BJ (cell line): ENCODE measurements around the gene ATXN10. TPM values are rescaled to one million over a fixed set of nuclear protein-coding genes. Genes with fewer than 3 reads are reported as not detected.

Experiments used
- CTCF ChIA-PET: fragments of 350-600 bp; formaldehyde crosslinking; extraction: SDS; loops from one replicate; lab custom pipeline; 2021; ENCODE audit warnings: antibody characterized with exemption, inconsistent platforms; lab: Yijun Ruan, JAX
- POLR2A ChIA-PET: fragments of 300-600 bp; sonication (Branson Sonifier 250); formaldehyde crosslinking; extraction: SDS; loops from one replicate; lab custom pipeline; 2021; ENCODE audit warnings: antibody characterized with exemption; lab: Charles Lee
- DNase-seq: peaks from one replicate; pipeline ENCODE4 v3.0.0-alpha.2; 2011; ENCODE audit warnings: low read depth
- H3K27me3 ChIP-seq: 2 replicates; pipeline ENCODE4 v1.6.0; 2011; ENCODE audit warnings: low read length; ENCODE audit not compliant: control insufficient read depth, insufficient read depth
- H3K36me3 ChIP-seq: 2 replicates; pipeline ENCODE4 v1.5.1; 2011; ENCODE audit warnings: low read length; ENCODE audit not compliant: control insufficient read depth, insufficient read depth
- H3K4me3 ChIP-seq: 2 replicates; pipeline ENCODE4 v1.5.1; 2011; ENCODE audit warnings: low read depth, mild to moderate bottlenecking, control low read depth, low read length
- polyA plus RNA-seq: library from polyadenylated mRNA; depleted of rRNA; stranded (reverse); fragments of >200 nt; gene quantifications from 2 replicates; pipeline ENCODE4 v1.2.3, GENCODE V29; 2011
- TF ChIP-seq, protein P1 (sequence below): IDR thresholded peaks from 2 replicates; pipeline ENCODE4 v1.5.1; 2011; ENCODE audit warnings: low read depth, mild to moderate bottlenecking, control low read depth, inconsistent platforms, low read length, moderate library complexity; ENCODE audit not compliant: insufficient read depth

ATXN10 gene
- polyA plus RNA-seq, 1 experiment: 328 TPM

DNA sequence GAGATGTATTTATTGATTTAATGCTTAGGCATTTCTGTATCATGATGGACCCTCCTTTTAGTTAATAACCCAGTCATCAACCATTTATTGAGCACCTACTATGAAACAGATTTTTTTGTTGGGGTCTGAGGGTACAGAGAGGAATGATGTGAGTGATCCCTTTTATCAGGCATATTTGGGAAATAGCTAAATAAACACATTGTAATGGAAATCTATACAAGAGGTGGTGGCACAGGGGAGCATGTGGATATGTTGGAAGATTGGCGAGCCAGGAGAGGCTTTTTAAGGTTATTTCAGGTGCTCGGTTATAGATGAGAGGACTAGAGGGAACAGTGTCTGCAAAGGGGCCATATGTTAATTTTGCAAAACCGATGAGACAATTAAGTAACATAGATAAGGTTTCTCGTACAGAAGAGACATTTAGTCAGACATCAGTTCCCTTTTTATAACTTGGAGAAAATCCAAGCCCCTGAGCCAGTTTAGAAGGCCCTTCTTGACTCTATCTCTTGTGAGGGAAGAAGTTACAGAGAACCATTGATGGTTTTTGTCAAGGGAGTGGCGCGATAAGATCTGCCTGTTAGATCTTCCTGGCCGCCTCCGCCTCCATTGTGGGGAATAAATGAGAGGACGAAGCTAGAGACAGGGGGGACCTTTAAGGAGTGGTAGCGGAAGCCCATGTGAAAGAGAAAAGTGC is 2.0 kb downstream of the ATXN10 start:
- Histone ChIP-seq H3K36me3 (no peaks in the 10 kb centered on the region), H3K27me3 (no peaks in the 10 kb centered on the region), H3K4me3 (peak overlapping the region; percentile 70)
- DNase-seq: no peak
- CTCF ChIA-PET: interaction anchor here (0.6 to 1.7 kb wide), 4 partner anchors 8 to 194 kb away, joined by 3 to 6 read pairs (median 3); no protein-coding TSS in a partner anchor
- POLR2A ChIA-PET: no interaction called here
- TF ChIP-seq, protein P1, sequence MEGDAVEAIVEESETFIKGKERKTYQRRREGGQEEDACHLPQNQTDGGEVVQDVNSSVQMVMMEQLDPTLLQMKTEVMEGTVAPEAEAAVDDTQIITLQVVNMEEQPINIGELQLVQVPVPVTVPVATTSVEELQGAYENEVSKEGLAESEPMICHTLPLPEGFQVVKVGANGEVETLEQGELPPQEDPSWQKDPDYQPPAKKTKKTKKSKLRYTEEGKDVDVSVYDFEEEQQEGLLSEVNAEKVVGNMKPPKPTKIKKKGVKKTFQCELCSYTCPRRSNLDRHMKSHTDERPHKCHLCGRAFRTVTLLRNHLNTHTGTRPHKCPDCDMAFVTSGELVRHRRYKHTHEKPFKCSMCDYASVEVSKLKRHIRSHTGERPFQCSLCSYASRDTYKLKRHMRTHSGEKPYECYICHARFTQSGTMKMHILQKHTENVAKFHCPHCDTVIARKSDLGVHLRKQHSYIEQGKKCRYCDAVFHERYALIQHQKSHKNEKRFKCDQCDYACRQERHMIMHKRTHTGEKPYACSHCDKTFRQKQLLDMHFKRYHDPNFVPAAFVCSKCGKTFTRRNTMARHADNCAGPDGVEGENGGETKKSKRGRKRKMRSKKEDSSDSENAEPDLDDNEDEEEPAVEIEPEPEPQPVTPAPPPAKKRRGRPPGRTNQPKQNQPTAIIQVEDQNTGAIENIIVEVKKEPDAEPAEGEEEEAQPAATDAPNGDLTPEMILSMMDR: no peak

DNA sequence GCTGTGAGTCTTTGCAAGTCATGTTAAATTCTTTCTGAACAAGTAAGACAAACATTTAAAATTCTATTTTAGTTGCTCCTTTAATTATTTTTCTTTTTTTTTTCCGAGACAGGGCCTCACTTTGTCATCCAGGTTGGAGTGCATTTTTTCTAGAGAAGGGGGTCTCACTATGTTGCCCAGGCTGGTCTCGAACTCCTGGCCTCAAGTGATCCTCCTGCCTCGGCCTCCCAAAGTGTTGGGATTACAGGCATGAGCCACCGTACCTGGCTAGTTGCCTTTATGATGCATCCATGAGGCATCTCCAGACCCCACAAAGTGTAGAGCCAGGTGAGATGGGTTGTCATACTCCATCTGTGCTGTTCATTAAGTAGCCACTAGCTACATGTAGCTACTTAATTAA is 4.4 kb downstream of the ATXN10 start:
- POLR2A ChIA-PET: interaction anchor here (0.7 kb wide), 1 partner anchor 46 kb away, joined by 5 read pairs; no protein-coding TSS in a partner anchor

DNA sequence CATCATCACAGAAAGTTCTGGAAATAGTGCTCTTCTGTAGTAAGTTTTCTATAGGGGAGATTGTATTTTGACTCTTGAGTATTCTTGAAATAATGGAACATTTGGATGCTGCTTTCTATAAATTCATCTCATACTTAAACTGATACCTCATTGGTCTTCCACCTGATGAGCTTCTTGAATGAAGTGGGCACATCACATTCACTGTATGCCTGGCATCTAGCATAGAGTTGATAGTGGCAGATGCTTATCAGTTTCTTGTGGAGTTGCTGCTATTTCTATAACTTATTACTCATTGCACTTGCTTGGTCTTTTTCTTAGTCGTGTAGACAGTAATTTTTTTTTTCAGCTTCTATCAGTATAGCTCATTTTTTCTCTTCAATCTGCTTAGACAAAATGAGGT is 5.4 kb downstream of the ATXN10 start:
- DNase-seq: no peak
- TF ChIP-seq, protein P1: no peak
- no peaks in the 10 kb centered on the region for H3K27me3 ChIP-seq
- H3K4me3 ChIP-seq: no peak overlapping the region
- POLR2A ChIA-PET: interaction anchor here (0.6 kb wide), 2 partner anchors 12 to 230 kb away, joined by 6 to 12 read pairs; no protein-coding TSS in a partner anchor
- no peaks in the 10 kb centered on the region for H3K36me3 ChIP-seq
- CTCF ChIA-PET: no interaction called here

More for the DNA sequence above, 4.4 kb downstream of the ATXN10 start:
- TF ChIP-seq, protein P1: no peak
- CTCF ChIA-PET: no interaction called here
- no peaks in the 10 kb centered on the region for H3K36me3 ChIP-seq
- H3K27me3 ChIP-seq: no peaks in the 10 kb centered on the region
- DNase-seq: no peak
- H3K4me3 ChIP-seq: no peak overlapping the region

DNA sequence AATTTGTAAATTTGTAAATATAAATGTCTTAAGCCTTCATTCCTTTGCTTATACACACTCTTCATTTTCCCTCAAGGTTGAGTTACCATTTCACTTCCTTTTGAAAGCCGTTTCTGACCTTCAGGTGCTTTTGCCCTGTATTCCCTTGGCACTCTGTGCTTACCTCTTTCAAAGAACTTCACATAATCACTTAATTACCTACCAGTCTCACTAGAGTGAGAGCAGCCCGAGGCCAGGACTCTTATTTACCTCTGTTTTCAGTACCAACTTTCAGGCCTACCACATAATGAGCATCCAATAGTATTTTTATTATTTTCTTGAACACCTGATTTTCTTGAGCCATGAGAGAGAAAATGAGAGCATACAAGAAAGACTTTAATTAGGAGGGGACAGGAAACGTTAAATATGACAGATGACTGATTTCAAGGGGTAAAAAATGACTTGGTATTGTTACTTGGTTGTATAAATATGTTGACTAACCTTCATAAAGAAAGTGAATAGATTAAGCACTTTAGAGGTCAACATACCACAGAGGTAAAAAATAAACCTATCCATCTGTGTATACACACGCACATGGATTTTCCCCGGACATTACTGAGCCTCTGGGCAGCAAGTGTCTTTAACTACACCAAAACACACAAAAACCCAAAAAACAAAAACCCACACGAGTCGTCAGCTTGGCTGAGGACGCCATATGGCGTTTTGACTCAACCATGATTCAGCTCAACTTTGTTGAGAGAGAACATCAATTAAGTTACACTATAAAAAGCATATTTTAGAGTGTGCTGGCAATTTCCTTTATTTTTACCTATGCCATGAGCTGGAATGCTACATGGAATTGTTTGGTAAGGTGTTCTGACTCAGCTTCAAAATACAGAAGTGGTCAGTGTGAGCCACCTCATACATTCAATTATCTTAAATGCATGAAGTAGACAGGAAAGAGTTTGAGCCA is 7.6 kb downstream of the ATXN10 start:
- Histone ChIP-seq H3K4me3 (no peak overlapping the region), H3K36me3 (no peaks in the 10 kb centered on the region; the same call in 1 of the 2 replicates), H3K27me3 (no peaks in the 10 kb centered on the region)
- CTCF ChIA-PET: interaction anchor here (0.6 to 1.2 kb wide), 3 partner anchors 37 to 187 kb away, joined by 3 read pairs; no protein-coding TSS in a partner anchor
- POLR2A ChIA-PET: no interaction called here
- DNase-seq: peak; percentile 62
- TF ChIP-seq, protein P1: no peak
